Measurements from ENCODE around the gene PCDHB3.
"Not testable (repeated sequence)": the region's sequence is repeated elsewhere in the genome, so short reads cannot be mapped to it uniquely, and the experiment has no call there.

Gene PCDHB3

DNA sequence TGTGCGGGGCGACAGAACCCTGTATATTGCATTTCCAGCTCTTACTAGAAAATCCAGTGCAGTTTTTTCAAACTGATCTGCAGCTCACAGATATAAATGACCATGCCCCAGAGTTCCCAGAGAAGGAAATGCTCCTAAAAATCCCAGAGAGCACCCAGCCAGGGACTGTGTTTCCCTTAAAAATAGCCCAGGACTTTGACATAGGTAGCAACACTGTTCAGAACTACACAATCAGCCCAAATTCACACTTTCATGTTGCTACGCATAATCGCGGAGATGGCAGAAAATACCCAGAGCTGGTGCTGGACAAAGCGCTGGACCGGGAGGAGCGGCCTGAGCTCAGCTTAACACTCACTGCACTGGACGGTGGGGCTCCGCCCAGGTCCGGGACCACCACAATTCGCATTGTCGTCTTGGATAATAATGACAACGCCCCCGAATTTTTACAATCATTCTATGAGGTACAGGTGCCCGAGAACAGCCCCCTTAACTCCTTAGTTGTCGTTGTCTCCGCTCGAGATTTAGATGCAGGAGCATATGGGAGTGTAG is 35.5 kb downstream of the PCDHB3 start:
- DNase-seq (ENCODE audit: low read depth in 2 of 2): no peak

DNA sequence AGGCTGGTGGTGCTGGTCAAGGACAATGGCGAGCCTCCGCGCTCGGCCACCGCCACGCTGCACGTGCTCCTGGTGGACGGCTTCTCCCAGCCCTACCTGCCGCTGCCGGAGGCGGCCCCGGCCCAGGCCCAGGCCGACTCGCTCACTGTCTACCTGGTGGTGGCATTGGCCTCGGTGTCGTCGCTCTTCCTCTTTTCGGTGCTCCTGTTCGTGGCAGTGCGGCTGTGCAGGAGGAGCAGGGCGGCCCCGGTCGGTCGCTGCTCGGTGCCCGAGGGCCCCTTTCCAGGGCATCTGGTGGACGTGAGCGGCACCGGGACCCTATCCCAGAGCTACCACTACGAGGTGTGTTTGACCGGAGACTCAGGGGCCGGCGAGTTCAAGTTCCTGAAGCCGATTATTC is 37.1 kb downstream of the PCDHB3 start:
- not testable (repeated sequence) for DNase-seq (ENCODE audit: low read depth in 2 of 2)

DNA sequence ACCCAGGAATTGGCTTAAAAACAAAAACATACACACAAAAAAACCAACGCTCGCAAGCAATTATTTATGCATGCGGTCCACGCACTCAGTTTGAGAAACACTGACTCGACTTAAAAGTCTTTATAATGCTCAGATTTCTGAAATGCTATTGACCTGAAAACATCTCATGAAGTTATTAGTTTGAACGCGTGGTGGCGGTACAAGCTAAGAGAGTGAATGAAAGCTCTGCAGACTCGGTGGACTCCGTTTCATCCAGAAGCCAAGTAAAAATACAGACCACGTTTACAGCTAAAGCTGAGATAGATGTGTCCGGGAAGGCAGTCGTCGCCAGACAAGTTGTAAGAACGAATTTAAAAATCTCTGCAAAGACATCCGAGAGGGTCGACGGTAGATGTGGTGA is 49.5 kb downstream of the PCDHB3 start, which contains the start of gene PCDHB6:
PCDHB6 (plus strand) TSS at position 246 of the 400 bp plus-strand sequence. CDS start 201 bp downstream, outside the sequence.
- DNase-seq (ENCODE audit: low read depth in 2 of 2): no peak

DNA sequence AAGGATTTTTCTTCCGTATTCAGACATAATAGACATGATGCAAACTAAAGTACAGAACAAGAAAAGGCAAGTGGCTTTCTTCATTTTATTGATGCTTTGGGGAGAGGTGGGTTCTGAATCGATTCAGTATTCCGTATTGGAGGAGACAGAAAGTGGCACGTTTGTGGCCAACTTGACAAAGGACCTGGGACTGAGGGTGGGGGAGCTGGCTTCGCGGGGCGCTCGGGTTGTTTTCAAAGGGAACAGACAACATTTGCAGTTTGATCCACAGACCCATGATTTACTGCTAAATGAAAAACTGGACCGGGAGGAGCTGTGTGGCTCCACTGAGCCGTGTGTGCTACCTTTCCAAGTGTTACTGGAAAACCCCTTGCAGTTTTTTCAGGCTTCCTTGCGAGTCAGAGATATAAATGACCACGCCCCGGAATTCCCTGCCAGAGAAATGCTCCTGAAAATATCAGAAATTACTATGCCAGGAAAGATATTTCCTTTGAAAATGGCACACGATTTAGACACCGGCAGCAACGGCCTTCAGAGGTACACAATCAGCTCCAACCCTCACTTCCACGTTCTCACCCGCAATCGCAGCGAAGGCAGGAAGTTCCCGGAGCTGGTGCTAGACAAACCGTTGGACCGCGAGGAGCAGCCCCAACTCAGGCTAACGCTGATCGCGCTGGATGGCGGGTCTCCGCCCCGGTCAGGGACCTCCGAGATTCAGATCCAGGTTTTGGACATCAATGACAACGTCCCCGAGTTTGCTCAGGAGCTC is 50.1 kb downstream of the PCDHB3 start:
- DNase-seq (ENCODE audit: low read depth in 2 of 2): no peak

DNA sequence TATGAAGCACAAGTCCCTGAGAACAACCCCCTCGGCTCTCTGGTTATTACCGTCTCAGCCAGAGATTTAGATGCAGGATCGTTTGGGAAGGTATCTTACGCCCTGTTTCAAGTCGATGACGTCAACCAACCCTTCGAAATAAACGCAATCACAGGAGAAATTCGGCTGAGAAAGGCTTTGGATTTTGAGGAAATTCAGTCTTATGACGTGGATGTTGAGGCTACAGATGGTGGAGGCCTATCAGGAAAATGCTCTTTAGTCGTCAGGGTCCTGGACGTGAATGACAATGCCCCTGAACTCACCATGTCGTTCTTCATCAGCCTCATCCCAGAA is 50.7 kb downstream of the PCDHB3 start:
- no peak for DNase-seq (ENCODE audit: low read depth in 2 of 2)

DNA sequence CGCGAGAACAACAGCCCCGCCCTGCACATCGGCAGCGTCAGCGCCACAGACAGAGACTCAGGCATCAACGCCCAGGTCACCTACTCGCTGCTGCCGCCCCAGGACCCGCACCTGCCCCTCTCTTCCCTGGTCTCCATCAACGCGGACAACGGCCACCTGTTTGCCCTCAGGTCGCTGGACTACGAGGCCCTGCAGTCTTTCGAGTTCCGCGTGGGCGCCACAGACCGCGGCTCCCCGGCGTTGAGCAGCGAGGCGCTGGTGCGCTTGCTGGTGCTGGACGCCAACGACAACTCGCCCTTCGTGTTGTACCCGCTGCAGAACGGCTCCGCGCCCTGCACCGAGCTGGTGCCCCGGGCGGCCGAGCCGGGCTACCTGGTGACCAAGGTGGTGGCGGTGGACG is 51.4 kb downstream of the PCDHB3 start:
- not testable (repeated sequence) for DNase-seq (ENCODE audit: low read depth in 2 of 2)

DNA sequence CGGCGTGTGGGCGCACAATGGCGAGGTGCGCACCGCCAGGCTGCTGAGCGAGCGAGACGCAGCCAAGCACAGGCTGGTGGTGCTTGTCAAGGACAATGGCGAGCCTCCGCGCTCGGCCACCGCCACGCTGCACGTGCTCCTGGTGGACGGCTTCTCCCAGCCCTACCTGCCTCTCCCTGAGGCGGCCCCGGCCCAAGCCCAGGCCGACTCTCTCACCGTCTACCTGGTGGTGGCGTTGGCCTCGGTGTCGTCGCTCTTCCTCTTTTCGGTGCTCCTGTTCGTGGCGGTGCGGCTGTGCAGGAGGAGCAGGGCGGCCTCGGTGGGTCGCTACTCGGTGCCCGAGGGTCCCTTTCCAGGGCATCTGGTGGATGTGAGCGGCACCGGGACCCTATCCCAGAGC is 51.8 kb downstream of the PCDHB3 start:
- DNase-seq (ENCODE audit: low read depth in 2 of 2): not testable (repeated sequence)

All from stimulated activated CD4-positive, alpha-beta T cell treated with anti-CD3 and anti-CD28 coated beads, Interleukin-1b, Interleukin-23, amount 100 ng/mL, for 1 hour (primary cell).